Upper lobe of left lung (tissue), 6 donors: Measurements from ENCODE around the gene NCOR1. TPM values are rescaled to one million over a fixed set of nuclear protein-coding genes. Genes with fewer than 3 reads are reported as not detected.

Source experiments
- ATAC-seq, 2 donors: fragments of 200-7000 bp; cut with Tn5 transposase; one replicate each; pipeline ENCODE4 v1.9.1; 2022; ENCODE audit warnings: mild to moderate bottlenecking in 2 of 2, moderate library complexity in 2 of 2; ENCODE audit not compliant: low FRiP score in 2 of 2
- DNase-seq, 2 donors: peaks; one replicate each; pipeline ENCODE4 v3.0.0-alpha.2; 2019 to 2020
- H3K27ac ChIP-seq, 4 donors: fragments of 200-600 bp; sonication (generic); one replicate each; pipeline ENCODE4 v1.5.1; 2016 to 2019
- H3K27me3 ChIP-seq, 4 donors: fragments of 200-600 bp; sonication (generic); one replicate each; pipeline ENCODE4 v1.5.1; 2017 to 2019
- H3K36me3 ChIP-seq, 4 donors: fragments of 200-600 bp; sonication (generic); one replicate each; pipeline ENCODE4 v1.5.1; 2016 to 2019
- H3K4me1 ChIP-seq, 4 donors: fragments of 200-600 bp; sonication (generic); one replicate each; pipeline ENCODE4 v1.5.1; 2018 to 2019
- H3K4me3 ChIP-seq, 4 donors: fragments of 200-600 bp; sonication (generic); one replicate each; pipeline ENCODE4 v1.5.1; 2017 to 2019; ENCODE audit warnings: mild to moderate bottlenecking in 2 of 4, moderate library complexity in 1 of 4
- H3K9me3 ChIP-seq, 4 donors: fragments of 200-600 bp; sonication (generic); one replicate each; pipeline ENCODE4 v1.5.1; 2018 to 2019
- CTCF ChIP-seq, 6 experiments: fragments of 450-650 bp in 4 of 6; fragments of 200-600 bp in 2 of 6; sonication (generic) in 2 of 6; IDR thresholded peaks; one replicate each; pipeline ENCODE4 v1.5.1; 2016 to 2019; ENCODE audit warnings: antibody characterized with exemption in 6 of 6
- EP300 ChIP-seq, 4 donors: sonication (generic); formaldehyde crosslinking; IDR thresholded peaks; one replicate each; pipeline ENCODE4 v1.5.1; 2017; ENCODE audit warnings: antibody characterized with exemption in 4 of 4, control low read depth in 2 of 4
- POLR2A ChIP-seq, 4 donors: fragments of 450-650 bp; IDR thresholded peaks; one replicate each; pipeline ENCODE4 v1.5.1; 2016 to 2017; ENCODE audit warnings: antibody characterized with exemption in 4 of 4, mild to moderate bottlenecking in 2 of 4
- POLR2AphosphoS5 ChIP-seq, 2 donors: sonication (generic); formaldehyde crosslinking; IDR thresholded peaks; one replicate each; pipeline ENCODE4 v1.5.1; 2017; ENCODE audit warnings: antibody characterized with exemption in 2 of 2
- WGBS, 2 donors: methylation state at CpG; one replicate each; pipeline ENCODE4 v1.1.5; 2017 to 2018; 5-methylcytosine and 5-hydroxymethylcytosine counted together
- total RNA-seq, 6 donors: library from RNA; depleted of rRNA in 4 of 6; stranded (reverse); fragments of >200 nt in 4 of 6; gene quantifications; one replicate each; pipeline versions ENCODE4 v1.1.0 to v1.2.1, GENCODE V29; 2016 to 2021
- donor health status: DM: no; HTN: no; CAD: no; lungs with moderate emphysema.
- donor health status: DM: no; HTN: yes; CAD: no; lungs with severe emphysema.

The NCOR1 gene
- total RNA-seq, 6 donors from 2014 or later = 111 to 301 (median 147) TPM

DNA sequence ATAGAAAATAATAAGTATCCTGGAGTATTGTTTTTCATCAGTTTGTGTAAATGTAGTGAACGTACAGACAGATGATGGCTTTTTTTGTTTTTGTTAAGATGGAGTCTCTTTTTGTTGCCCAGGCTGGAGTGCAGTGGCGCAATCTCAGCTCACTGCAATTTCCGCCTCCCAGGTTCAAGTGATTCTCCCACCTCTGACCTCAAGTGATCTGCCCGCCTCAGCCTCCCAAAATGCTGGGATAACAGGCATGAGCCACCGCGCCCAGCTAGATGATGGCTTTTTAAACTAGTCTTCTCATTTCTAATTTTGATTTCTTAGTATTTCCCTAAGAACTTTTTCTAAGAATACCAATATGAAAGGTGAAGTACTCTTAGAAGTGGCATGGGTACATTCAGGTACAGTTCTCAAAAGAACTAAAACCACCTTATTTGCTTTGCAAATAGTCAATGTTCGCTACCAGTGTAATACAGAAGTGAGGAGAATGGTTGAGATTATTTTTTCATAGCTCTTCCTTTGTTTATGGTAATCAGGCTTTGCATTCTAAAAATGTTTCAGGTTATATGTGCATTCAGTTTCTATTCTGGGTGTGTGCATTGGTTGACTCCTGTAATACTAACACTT is 181.5 kb downstream of the NCOR1 start:
- ATAC-seq (no peak), DNase-seq (peak in 1 of 2 donors; percentile 54)
- no peaks in the 10 kb centered on the region for H3K4me1 ChIP-seq
- peaks cover 16 to 98% (median 67%) of the 10 kb centered on the region in 4 donors for H3K36me3 ChIP-seq
- no peaks in the 10 kb centered on the region for H3K27me3 ChIP-seq
- no peaks in the 10 kb centered on the region for H3K9me3 ChIP-seq
- no peak overlapping the region for H3K4me3 ChIP-seq
- 76 to 83% methylated on average over 7 of the region's 7 CpGs for WGBS, 2 donors
- no peak for TF ChIP-seq CTCF (IDR thresholded peaks at IDR 0.05)
- no peak for TF ChIP-seq POLR2AphosphoS5 (IDR thresholded peaks at IDR 0.05)
- TF ChIP-seq POLR2A (IDR thresholded peaks at IDR 0.05) = no peak
- no peak for TF ChIP-seq EP300 (IDR thresholded peaks at IDR 0.05)
- H3K27ac ChIP-seq = no peak overlapping the region

- Histone ChIP-seq H3K4me1 (peaks cover 0 to 11% (median 10%) of the 10 kb centered on the region in 4 donors), H3K27ac (peak overlapping the region; percentile 60 to 81 (median 66)), H3K4me3 (no peak overlapping the region), H3K27me3 (no peaks in the 10 kb centered on the region), H3K36me3 (peaks cover 30 to 91% (median 60%) of the 10 kb centered on the region in 4 donors), H3K9me3 (no peaks in the 10 kb centered on the region)
- TF ChIP-seq POLR2AphosphoS5 (IDR thresholded peaks at IDR 0.05) (no peak), POLR2A (IDR thresholded peaks at IDR 0.05) (no peak), CTCF (IDR thresholded peaks at IDR 0.05) (peak in 1 of 6 experiments; percentile 35), EP300 (IDR thresholded peaks at IDR 0.05) (peak in 2 of 4 donors; percentile 14 to 51)
- DNase-seq (peak in 1 of 2 donors; percentile 45), ATAC-seq (peak; percentile 88 to 89)
- WGBS, 2 donors = 66 to 69% methylated on average over 5 of the region's 5 CpGs
Measured at GRCh38 chr17:16027708-16028584, 187.4 kb downstream of the NCOR1 start.

DNA sequence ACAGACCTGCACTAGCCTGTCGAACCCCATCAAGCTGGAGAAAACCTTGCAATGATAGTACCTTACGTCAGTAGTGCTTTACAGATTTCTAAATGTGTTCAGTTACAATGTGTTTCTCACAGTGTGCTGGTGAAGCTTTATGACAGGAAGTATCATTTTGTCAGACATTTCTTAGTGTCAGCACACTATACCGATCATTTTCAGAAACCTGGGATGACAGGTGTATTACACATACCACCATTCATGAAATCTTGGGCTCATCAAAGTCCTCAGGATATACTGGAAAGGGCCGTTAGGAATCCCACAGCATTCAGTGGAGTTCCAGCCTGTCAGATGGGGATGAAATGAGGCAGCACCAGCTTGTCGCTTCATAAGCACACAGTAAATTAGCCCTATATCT is 188.4 kb downstream of the NCOR1 start:
- H3K27ac ChIP-seq = peak overlapping the region in 3 of 4 donors; percentile 64 to 81 (median 67)
- H3K36me3 ChIP-seq = peaks cover 25 to 90% (median 49%) of the 10 kb centered on the region in 4 donors
- WGBS, 2 donors = 94 to 96% methylated on average over 5 of the region's 5 CpGs
- DNase-seq (no peak), ATAC-seq (no peak)
- no peak overlapping the region for H3K4me3 ChIP-seq
- no peaks in the 10 kb centered on the region for H3K27me3 ChIP-seq
- TF ChIP-seq POLR2A (IDR thresholded peaks at IDR 0.05) (no peak), POLR2AphosphoS5 (IDR thresholded peaks at IDR 0.05) (no peak), CTCF (IDR thresholded peaks at IDR 0.05) (no peak), EP300 (IDR thresholded peaks at IDR 0.05) (no peak)
- H3K4me1 ChIP-seq = peaks cover 0 to 11% (median 10%) of the 10 kb centered on the region in 4 donors
- H3K9me3 ChIP-seq = no peaks in the 10 kb centered on the region

GRCh38 chr17:16025202-16025601 is 190.1 kb downstream of the NCOR1 start:
- no peak for DNase-seq
- H3K27ac ChIP-seq = no peak overlapping the region
- H3K27me3 ChIP-seq = no peaks in the 10 kb centered on the region
- peaks cover 25 to 85% (median 45%) of the 10 kb centered on the region in 4 donors for H3K36me3 ChIP-seq
- no peak for TF ChIP-seq POLR2AphosphoS5 (IDR thresholded peaks at IDR 0.05)
- no peak for TF ChIP-seq POLR2A (IDR thresholded peaks at IDR 0.05)
- no peak for TF ChIP-seq EP300 (IDR thresholded peaks at IDR 0.05)
- TF ChIP-seq CTCF (IDR thresholded peaks at IDR 0.05) = no peak
- no peak overlapping the region for H3K4me3 ChIP-seq
- H3K9me3 ChIP-seq = no peaks in the 10 kb centered on the region
- WGBS, 2 donors = 92 to 100% methylated on average over 1 of the region's 1 CpG
- peaks cover 0 to 16% (median 11%) of the 10 kb centered on the region in 4 donors for H3K4me1 ChIP-seq
- ATAC-seq = no peak
